ENCODE data around the gene MICAL3.
"Not testable (repeated sequence)": the region's sequence is repeated elsewhere in the genome, so short reads cannot be mapped to it uniquely, and the experiment has no call there.

Gene MICAL3

DNA sequence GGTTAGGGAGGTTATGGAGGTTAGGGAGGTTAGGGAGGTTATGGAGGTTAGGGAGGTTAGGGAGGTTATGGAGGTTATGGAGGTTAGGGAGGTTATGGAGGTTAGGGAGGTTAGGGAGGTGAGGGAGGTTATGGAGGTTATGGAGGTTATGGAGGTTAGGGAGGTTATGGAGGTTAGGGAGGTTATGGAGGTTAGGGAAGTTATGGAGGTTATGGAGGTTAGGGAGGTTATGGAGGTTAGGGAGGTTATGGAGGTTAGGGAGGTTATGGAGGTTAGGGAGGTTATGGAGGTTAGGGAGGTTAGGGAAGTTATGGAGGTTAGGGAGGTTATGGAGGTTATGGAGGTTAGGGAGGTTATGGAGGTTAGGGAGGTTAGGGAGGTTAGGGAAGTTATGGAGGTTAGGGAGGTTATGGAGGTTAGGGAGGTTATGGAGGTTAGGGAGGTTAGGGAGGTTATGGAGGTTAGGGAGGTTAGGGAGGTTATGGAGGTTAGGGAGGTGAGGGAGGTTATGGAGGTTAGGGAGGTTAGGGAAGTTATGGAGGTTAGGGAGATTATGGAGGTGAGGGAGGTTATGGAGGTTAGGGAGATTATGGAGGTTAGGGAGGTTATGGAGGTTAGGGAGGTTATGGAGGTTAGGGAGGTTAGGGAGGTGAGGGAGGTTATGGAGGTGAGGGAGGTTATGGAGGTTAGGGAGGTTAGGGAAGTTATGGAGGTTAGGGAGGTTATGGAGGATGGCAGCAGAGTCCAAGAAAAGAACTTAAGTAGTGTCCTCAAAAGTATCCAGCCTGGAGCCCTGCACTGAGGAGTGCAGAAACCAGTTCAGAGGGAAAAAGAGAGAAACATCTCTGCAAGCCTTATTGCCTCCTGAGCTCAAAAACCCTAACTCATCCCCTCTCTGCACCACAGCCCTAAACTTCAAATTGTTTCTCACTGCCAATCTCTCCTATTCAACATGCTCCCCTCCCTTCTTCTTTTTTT lies 147.2 kb downstream of the MICAL3 start:
- not testable (repeated sequence) for DNase-seq

DNA sequence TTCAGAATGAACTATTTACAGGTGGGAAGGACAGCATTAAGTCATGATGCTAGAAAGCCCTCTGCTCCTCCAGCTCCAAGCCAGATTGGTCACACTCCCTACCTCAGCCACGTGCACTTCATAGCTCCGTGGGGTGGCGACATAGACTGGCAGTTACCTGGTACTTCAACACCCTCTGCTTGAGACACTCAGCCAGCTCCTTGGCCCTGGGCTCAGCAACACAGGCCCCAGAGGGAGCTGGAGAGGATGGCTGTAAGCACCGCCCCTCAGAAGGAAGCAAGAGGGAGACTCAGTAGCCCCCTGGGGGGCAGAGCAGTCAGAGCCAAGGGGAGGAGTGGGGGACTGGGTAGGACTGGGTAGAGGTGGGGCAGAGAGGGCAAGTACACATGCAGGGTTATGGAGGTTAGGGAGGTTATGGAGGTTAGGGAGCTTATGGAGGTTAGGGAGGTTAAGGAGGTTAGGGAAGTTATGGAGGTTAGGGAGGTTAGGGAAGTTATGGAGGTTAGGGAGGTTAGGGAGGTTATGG lies 148.0 kb downstream of the MICAL3 start:
- DNase-seq: no peak

GRCh38 chr22:17875631-17876030 lies 148.7 kb downstream of the MICAL3 start:
- no peak for DNase-seq

DNA sequence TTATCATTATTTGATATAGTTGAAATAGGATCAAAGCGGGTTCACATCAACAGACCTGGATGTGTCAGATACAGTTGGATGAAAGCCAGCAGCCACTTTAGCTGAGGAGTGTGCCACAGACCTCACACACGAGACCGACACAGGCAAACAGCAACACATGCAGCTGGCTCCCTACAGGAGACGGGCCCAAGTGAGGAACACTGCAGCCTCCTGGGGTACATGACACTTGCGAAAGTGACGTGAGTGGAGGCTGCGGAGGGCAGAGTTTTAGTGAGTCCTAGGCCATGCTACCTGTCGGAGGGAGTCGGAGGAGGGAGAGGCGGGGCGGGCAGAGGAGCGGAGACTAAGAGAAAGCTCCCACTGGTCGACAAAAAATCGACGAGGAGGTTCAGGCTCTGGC lies 149.2 kb downstream of the MICAL3 start:
- no peak for DNase-seq

- no peak for DNase-seq
Observed at GRCh38 chr22:17874231-17874905, 150.0 kb downstream of the MICAL3 start.

- DNase-seq: no peak
Observed at GRCh38 chr22:17873804-17874203, 150.6 kb downstream of the MICAL3 start.

GRCh38 chr22:17873116-17873515 lies 151.2 kb downstream of the MICAL3 start:
- DNase-seq: no peak

GRCh38 chr22:17872471-17872870 lies 151.9 kb downstream of the MICAL3 start:
- no peak for DNase-seq

- no peak for DNase-seq
Observed at GRCh38 chr22:17871726-17872458, 152.5 kb downstream of the MICAL3 start.

DNA sequence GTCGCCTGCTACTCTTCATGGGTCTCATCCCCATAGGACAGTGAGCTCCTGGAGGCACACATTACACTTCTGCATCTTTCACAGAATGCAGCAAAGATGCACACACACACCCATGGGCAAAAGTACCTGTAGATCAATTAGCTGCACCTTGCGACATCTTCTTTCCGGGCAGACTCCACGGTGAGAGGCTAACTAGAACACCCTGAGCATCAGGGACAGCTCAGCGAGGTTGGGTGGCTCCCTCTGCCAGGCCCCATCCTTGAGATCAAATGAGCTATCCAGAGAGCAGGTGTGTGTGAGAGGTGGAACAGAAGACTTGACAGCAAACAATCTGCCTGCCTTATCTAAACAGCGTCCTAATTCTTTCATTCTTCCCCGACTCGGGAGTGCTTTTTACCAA lies 154.0 kb downstream of the MICAL3 start:
- no peak for DNase-seq

DNA sequence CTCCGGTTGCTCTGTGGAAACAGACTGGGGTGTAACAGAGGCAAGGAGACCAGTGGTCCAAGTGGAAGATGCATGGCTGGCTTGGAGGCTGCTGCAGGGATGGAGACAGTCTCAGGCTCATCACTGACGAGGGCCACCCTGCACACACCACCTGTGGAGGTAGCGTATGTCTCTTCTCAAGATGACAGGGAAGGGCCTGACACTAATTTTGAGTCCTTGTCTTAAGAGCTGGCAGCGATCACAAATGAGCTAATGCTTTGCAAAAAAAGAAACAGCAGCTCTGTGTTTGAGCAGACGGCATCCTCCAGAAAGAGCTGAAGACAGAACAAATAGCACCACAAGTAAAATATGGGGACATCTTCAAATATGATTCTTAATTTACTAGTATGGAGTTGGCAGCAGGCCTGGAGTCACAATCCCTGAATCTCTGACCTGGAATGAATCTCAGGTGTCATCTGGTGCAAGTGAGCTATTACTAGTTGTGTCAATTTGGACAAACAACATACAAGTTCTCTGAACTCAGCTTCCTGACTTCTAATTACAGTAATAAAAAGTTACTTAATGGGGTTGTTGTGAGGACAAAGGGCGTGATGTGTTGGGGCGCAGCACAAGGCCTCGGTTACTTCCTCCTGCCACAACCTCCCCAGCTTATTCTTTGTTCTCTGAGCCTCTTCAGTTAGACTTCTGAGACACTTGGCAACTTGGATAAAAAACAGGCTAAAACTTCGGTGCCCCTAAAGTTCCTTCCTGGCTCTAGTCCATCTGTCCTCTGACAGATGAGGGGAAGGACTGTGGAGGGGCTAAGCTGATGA lies 154.9 kb downstream of the MICAL3 start:
- no peak for DNase-seq

- no peak for DNase-seq
Observed at GRCh38 chr22:17868771-17869170, 155.6 kb downstream of the MICAL3 start.

DNA sequence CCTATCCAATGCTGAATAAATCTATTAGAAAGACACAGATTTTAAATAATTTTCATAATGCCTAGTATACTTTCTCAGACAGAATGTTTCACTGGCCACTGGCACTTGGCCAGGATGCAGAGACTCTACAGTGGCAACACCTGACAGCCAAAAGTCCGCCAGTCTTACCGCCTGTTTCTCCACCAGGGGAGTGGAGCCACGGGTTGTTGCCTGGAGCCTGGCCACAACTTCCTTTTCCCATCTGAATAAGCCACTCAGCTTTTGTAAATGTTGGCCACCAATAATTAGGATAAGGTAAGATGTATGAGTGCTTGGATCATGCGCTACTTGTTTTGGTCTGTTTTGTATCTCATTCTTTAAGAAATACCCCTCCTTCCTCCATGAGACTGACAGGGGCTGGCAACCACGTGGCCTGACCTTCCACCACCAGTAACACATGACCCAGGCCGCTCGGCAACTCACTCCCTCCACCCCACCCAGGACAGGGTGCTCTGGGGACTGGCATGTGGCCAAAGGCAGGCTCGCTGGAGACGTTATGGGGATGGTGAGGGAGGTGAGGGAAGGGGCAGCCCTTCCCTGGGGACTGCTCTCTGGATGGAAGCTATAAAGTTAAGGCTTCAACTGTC lies 157.1 kb downstream of the MICAL3 start:
- peak; percentile 68 for DNase-seq

- no peak for DNase-seq
Observed at GRCh38 chr22:17866621-17867020, 157.7 kb downstream of the MICAL3 start.

GRCh38 chr22:17866127-17866526 lies 158.2 kb downstream of the MICAL3 start:
- no peak for DNase-seq

- DNase-seq: no peak
Observed at GRCh38 chr22:17865183-17866055, 158.9 kb downstream of the MICAL3 start.

DNA sequence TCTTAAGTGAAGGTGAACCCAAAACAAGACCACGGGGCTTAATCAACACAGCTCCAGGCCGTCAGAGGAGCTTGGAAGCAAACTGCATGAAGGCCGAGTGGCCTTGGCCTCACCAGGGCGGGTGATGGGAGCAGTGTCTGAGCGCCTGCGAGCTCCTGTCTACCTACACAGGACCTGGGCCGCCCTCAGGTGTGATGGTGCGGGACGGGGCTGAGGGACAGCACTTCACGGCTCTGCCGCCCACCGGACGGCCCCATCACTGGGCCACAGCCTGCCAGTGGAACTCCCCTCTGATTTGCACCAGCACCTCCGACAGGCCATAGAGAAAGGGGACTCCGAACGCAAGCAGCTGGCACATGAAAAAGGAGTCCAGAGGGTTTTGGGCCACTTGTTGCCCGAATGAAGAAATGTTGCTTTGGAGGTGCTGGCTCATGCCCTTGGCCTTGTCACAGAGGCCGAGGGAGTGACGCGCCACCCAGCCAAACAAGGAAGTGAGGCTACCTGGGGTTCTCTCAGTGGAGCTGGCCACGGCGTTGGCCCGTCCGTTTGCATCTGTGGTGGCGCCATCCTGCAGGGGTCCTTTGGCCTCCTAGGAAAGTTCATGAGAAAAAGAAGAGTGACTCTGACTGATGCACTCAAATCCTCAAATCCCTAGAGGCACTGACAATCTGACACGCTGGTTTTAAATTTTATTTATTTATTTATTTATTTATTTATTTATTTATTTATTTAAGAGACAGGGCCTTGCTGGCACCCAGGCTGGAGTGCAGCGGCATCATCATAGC lies 159.8 kb downstream of the MICAL3 start:
- no peak for DNase-seq

DNA sequence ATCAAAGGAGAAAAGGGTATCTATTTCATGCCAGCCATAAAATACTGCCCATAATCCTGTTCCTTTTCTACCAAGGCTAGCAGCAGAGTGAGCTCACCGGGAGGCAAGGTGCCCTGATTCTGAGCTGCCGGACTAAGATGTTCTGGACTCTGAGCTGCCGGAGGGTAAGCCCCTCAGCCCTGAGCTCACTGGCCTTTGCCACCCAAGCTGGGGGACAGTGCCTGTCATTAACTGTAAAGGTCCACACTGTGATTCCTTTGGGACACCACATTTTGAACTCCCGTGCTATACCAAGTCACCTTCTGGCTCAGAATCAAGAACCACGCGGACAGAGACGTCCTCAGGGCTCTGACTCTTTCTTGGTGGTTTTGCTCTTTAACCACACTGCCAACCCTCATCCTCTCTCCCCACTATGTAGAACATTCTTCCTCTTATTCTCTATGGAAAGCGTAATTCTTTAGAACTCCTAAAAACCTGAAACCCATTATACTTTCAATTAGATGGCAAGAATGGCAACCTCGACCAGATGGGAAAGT lies 161.6 kb downstream of the MICAL3 start:
- no peak for DNase-seq

DNA sequence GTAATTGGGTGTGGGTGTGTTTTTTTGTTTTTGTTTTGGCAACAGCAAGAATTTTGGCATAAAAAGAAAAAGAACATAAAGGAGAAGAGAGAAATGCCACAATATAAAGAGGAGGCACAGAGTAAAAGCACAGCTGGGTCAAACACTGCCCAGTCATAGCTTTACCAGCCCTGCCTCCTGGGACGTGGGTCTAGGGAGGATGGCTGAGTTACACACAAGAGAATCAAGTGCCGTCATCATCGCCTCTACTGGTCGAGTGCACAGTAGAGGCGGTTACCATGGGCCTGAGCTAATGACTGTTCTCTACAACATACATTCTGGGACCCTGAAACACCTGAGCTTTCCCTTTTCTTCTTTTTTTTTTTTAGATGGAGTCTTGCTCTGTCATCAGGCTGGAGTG lies 162.5 kb downstream of the MICAL3 start:
- no peak for DNase-seq
